HG03558 (cell line): Measurements from ENCODE around the gene SNAP29.

Experiments
- ATAC-seq: cut with Tn5 transposase; IDR thresholded peaks from one replicate; pipeline ENCODE4 v1.9.1; 2021; ENCODE audit warnings: moderate number of reproducible peaks; ENCODE audit not compliant: unreplicated experiment; ENCODE audit errors: extremely low read depth

SNAP29 gene

GRCh38 chr22:20865331-20865730 is 6.5 kb downstream of the SNAP29 start:
- ATAC-seq: no peak

- no peak for ATAC-seq
Measured at GRCh38 chr22:20865875-20866445, 7.2 kb downstream of the SNAP29 start.

- ATAC-seq: no peak
Measured at GRCh38 chr22:20866736-20867135, 7.9 kb downstream of the SNAP29 start.

- no peak for ATAC-seq
Measured at GRCh38 chr22:20867179-20868024, 8.6 kb downstream of the SNAP29 start.

- ATAC-seq: no peak
Measured at GRCh38 chr22:20868025-20868962, 9.5 kb downstream of the SNAP29 start.

- ATAC-seq: no peak
Measured at GRCh38 chr22:20869234-20869633, 10.4 kb downstream of the SNAP29 start.

GRCh38 chr22:20873214-20873613 is 14.4 kb downstream of the SNAP29 start:
- ATAC-seq: no peak

- no peak for ATAC-seq
Measured at GRCh38 chr22:20875296-20875695, 16.5 kb downstream of the SNAP29 start.

- ATAC-seq: no peak
Measured at GRCh38 chr22:20877715-20878114, 18.9 kb downstream of the SNAP29 start.

- no peak for ATAC-seq
Measured at GRCh38 chr22:20881231-20881630, 22.4 kb downstream of the SNAP29 start.

GRCh38 chr22:20881869-20882815 is 23.3 kb downstream of the SNAP29 start:
- no peak for ATAC-seq

GRCh38 chr22:20882855-20883254 is 24.0 kb downstream of the SNAP29 start:
- no peak for ATAC-seq

GRCh38 chr22:20884454-20884853 is 25.6 kb downstream of the SNAP29 start:
- no peak for ATAC-seq

- ATAC-seq: no peak
Measured at GRCh38 chr22:20885017-20885556, 26.3 kb downstream of the SNAP29 start.

- ATAC-seq: no peak
Measured at GRCh38 chr22:20885557-20886323, 26.9 kb downstream of the SNAP29 start.

GRCh38 chr22:20887375-20887774 is 28.6 kb downstream of the SNAP29 start:
- no peak for ATAC-seq

GRCh38 chr22:20889025-20889704 is 30.4 kb downstream of the SNAP29 start:
- no peak for ATAC-seq

GRCh38 chr22:20889904-20890540 is 31.2 kb downstream of the SNAP29 start:
- no peak for ATAC-seq
